Epithelial cell of prostate (primary cell): ENCODE measurements around the gene NPAS3.

Source experiments
- DNase-seq: peaks from one replicate; pipeline ENCODE4 v3.0.0-alpha.2; 2011; ENCODE audit warnings: low read depth, low spot score
- H3K27ac ChIP-seq: fragments of 450-650 bp; 2 replicates; pipeline ENCODE4 v1.5.1; 2017; ENCODE audit warnings: mild to moderate bottlenecking

The NPAS3 gene

GRCh38 chr14:33679025-33679424 lies 740.3 kb downstream of the NPAS3 start:
- no peak overlapping the region for H3K27ac ChIP-seq

GRCh38 chr14:33679461-33680225 lies 741.0 kb downstream of the NPAS3 start:
- no peak for DNase-seq
- no peak overlapping the region for H3K27ac ChIP-seq

More at GRCh38 chr14:33679025-33679424, 740.3 kb downstream of the NPAS3 start:
- DNase-seq, result no peak

GRCh38 chr14:33680873-33681272 lies 742.2 kb downstream of the NPAS3 start:
- H3K27ac ChIP-seq, result no peak overlapping the region
- no peak for DNase-seq

GRCh38 chr14:33682760-33683159 lies 744.1 kb downstream of the NPAS3 start:
- H3K27ac ChIP-seq, result no peak overlapping the region

GRCh38 chr14:33685026-33685425 lies 746.3 kb downstream of the NPAS3 start:
- H3K27ac ChIP-seq, result no peak overlapping the region
- DNase-seq, result no peak

More at GRCh38 chr14:33682760-33683159, 744.1 kb downstream of the NPAS3 start:
- no peak for DNase-seq

- DNase-seq, result no peak
- H3K27ac ChIP-seq, result peak overlapping the region; percentile 5
Measured at GRCh38 chr14:33685698-33686097, 747.0 kb downstream of the NPAS3 start.

- peak; percentile 44 for DNase-seq
- peak overlapping the region; percentile 5 for H3K27ac ChIP-seq
Measured at GRCh38 chr14:33686218-33686617, 747.5 kb downstream of the NPAS3 start.

- no peak overlapping the region for H3K27ac ChIP-seq
- DNase-seq, result no peak
Measured at GRCh38 chr14:33686856-33687255, 748.2 kb downstream of the NPAS3 start.

GRCh38 chr14:33689680-33690079 lies 751.0 kb downstream of the NPAS3 start:
- DNase-seq, result no peak
- H3K27ac ChIP-seq, result no peak overlapping the region

GRCh38 chr14:33691907-33692306 lies 753.2 kb downstream of the NPAS3 start:
- H3K27ac ChIP-seq, result no peak overlapping the region
- DNase-seq, result no peak

- H3K27ac ChIP-seq, result no peak overlapping the region
- DNase-seq, result no peak
Measured at GRCh38 chr14:33692762-33693161, 754.1 kb downstream of the NPAS3 start.

GRCh38 chr14:33693237-33693636 lies 754.6 kb downstream of the NPAS3 start:
- DNase-seq, result no peak
- no peak overlapping the region for H3K27ac ChIP-seq

- no peak for DNase-seq
Measured at GRCh38 chr14:33696165-33696564, 757.5 kb downstream of the NPAS3 start.

GRCh38 chr14:33699300-33699983 lies 760.8 kb downstream of the NPAS3 start:
- no peak overlapping the region for H3K27ac ChIP-seq
- no peak for DNase-seq

More at GRCh38 chr14:33696165-33696564, 757.5 kb downstream of the NPAS3 start:
- H3K27ac ChIP-seq, result no peak overlapping the region

- no peak overlapping the region for H3K27ac ChIP-seq
- DNase-seq, result no peak
Measured at GRCh38 chr14:33700052-33700451, 761.4 kb downstream of the NPAS3 start.

- H3K27ac ChIP-seq, result no peak overlapping the region
- no peak for DNase-seq
Measured at GRCh38 chr14:33702293-33702692, 763.6 kb downstream of the NPAS3 start.

- no peak overlapping the region for H3K27ac ChIP-seq
- DNase-seq, result no peak
Measured at GRCh38 chr14:33704481-33704880, 765.8 kb downstream of the NPAS3 start.

GRCh38 chr14:33705490-33705889 lies 766.8 kb downstream of the NPAS3 start:
- no peak overlapping the region for H3K27ac ChIP-seq
- no peak for DNase-seq

- H3K27ac ChIP-seq, result no peak overlapping the region
- DNase-seq, result no peak
Measured at GRCh38 chr14:33707716-33708115, 769.0 kb downstream of the NPAS3 start.

- DNase-seq, result no peak
- H3K27ac ChIP-seq, result no peak overlapping the region
Measured at GRCh38 chr14:33709283-33709682, 770.6 kb downstream of the NPAS3 start.

GRCh38 chr14:33709711-33710110 lies 771.0 kb downstream of the NPAS3 start:
- no peak for DNase-seq
- H3K27ac ChIP-seq, result no peak overlapping the region

GRCh38 chr14:33710273-33710672 lies 771.6 kb downstream of the NPAS3 start:
- no peak for DNase-seq
- no peak overlapping the region for H3K27ac ChIP-seq
